K562 (cell line): ENCODE results near the gene IDS. TPM values are rescaled to one million over a fixed set of nuclear protein-coding genes. Genes with fewer than 3 reads are reported as not detected.

Experiments
- CHD4 ChIP-seq: fragments of 200-600 bp; sonication (generic); IDR thresholded peaks from 3 replicates; pipeline ENCODE4 v1.6.1; 2012; ENCODE audit warnings: low read depth, mild to moderate bottlenecking, mixed read lengths, low read length, inconsistent platforms; ENCODE audit not compliant: insufficient read depth, insufficient replicate concordance, poor library complexity, severe bottlenecking
- DACH1 ChIP-seq: fragments of 450-650 bp; IDR thresholded peaks from 2 replicates; pipeline ENCODE4 v1.6.1; 2018; ENCODE audit not compliant: partially characterized antibody
- EP400 ChIP-seq: fragments of 450-650 bp; IDR thresholded peaks from 2 replicates; pipeline ENCODE4 v1.6.1; 2017; ENCODE audit warnings: antibody characterized with exemption, mild to moderate bottlenecking, moderate library complexity
- IFI16 ChIP-seq: fragments of 250-450 bp; sonication (Bioruptor Pico); IDR thresholded peaks from 2 replicates; pipeline ENCODE4 v2.1.2; 2022; ENCODE audit warnings: mild to moderate bottlenecking, inconsistent platforms
- MITF ChIP-seq: IDR thresholded peaks from 2 replicates; pipeline ENCODE4 v1.6.1; 2014; ENCODE audit warnings: antibody characterized with exemption
- NFRKB ChIP-seq: fragments of 450-650 bp; IDR thresholded peaks from 2 replicates; pipeline ENCODE4 v1.6.1; 2016; ENCODE audit warnings: low read depth
- PCBP2 ChIP-seq: fragments of 200-400 bp; formaldehyde crosslinking; IDR thresholded peaks from 2 replicates; pipeline ENCODE4 v1.6.1; 2018; ENCODE audit warnings: low read length, low read depth, mild to moderate bottlenecking, moderate library complexity; ENCODE audit not compliant: poor library complexity, severe bottlenecking
- RBM15 ChIP-seq: fragments of 200-400 bp; formaldehyde crosslinking; IDR thresholded peaks from 2 replicates; pipeline ENCODE4 v1.6.1; 2018; ENCODE audit warnings: mild to moderate bottlenecking, low read length, moderate library complexity; ENCODE audit not compliant: insufficient read depth
- SIX5 ChIP-seq, 2 experiments: IDR thresholded peaks; 2 replicates each; pipeline ENCODE4 v1.6.1; 2011; ENCODE audit warnings: low read length in 2 of 2, borderline replicate concordance in 1 of 2, low read depth in 1 of 2, mild to moderate bottlenecking in 1 of 2, moderate library complexity in 1 of 2; ENCODE audit not compliant: insufficient read depth in 1 of 2
- SOX6 ChIP-seq: fragments of 450-650 bp; IDR thresholded peaks from 2 replicates; pipeline ENCODE4 v1.6.1; 2014; ENCODE audit warnings: mild to moderate bottlenecking
- SREBF2 ChIP-seq: sonication (generic); formaldehyde crosslinking; IDR thresholded peaks from 2 replicates; pipeline ENCODE4 v1.4.0; 2020; ENCODE audit warnings: mild to moderate bottlenecking, missing genetic modification reagents
- XRCC3 ChIP-seq: fragments of 450-650 bp; IDR thresholded peaks from 2 replicates; pipeline ENCODE4 v1.6.1; 2017; ENCODE audit warnings: mild to moderate bottlenecking, moderate library complexity
- ZNF140 ChIP-seq: fragments of 250-450 bp; sonication (Bioruptor Pico); IDR thresholded peaks from 2 replicates; pipeline ENCODE4 v1.8.0; 2021; ENCODE audit warnings: moderate library complexity, mild to moderate bottlenecking, inconsistent platforms
- ZNF23 ChIP-seq: fragments of 250-450 bp; sonication (Bioruptor Pico); IDR thresholded peaks from 2 replicates; pipeline ENCODE4 v1.4.0; 2020; ENCODE audit warnings: mild to moderate bottlenecking
- ZNF830 ChIP-seq: fragments of 250-450 bp; sonication (Bioruptor Pico); IDR thresholded peaks from 2 replicates; pipeline ENCODE4 v1.5.0; 2021; ENCODE audit warnings: mild to moderate bottlenecking
- polyA plus RNA-seq, 8 experiments: library from polyadenylated mRNA; depleted of rRNA in 4 of 8; stranded (reverse) in 5 of 8; unstranded in 3 of 8; fragments of >200 nt; fragmentation: Nextera tagmentation in 2 of 8; fragmentation: Illumina TruSeq in 1 of 8; extraction: Ambion mirVana in 2 of 8; extraction: Trizol in 1 of 8; gene quantifications; 2 replicates each; pipeline versions ENCODE4 v1.2.1 to v1.2.3, GENCODE V29; 2011 to 2014; ENCODE audit warnings: inconsistent platforms in 1 of 8, missing spikeins in 1 of 8
- total RNA-seq, 7 experiments: library from RNA; depleted of rRNA in 6 of 7; stranded (reverse); fragments of >200 nt in 6 of 7; fragmentation: Illumina TruSeq in 2 of 7; extraction: Trizol in 2 of 7; gene quantifications; 2 replicates each; pipeline versions ENCODE4 v1.2.1 to v1.2.3, GENCODE V29; 2011 to 2021; ENCODE audit warnings: low replicate concordance in 1 of 7
- TF ChIP-seq, protein P1 (sequence below): sonication (generic); formaldehyde crosslinking; IDR thresholded peaks from 2 replicates; pipeline ENCODE4 v1.8.1; 2023; ENCODE audit warnings: missing genetic modification reagents, mild to moderate bottlenecking, borderline replicate concordance
- TF ChIP-seq, protein P2 (sequence below), 2 experiments: fragments of 150-350 bp in 1 of 2; IDR thresholded peaks; 2 replicates each; pipeline ENCODE4 v1.6.1; 2012 to 2016; ENCODE audit warnings: low read depth in 2 of 2, low read length in 2 of 2, mild to moderate bottlenecking in 1 of 2, moderate library complexity in 1 of 2

Gene IDS
- total and polyA plus RNA-seq, 9 of the 15 experiments (the other 6 are each of a cell fraction or from before 2014, with no cell fraction given) = 2.0 to 18.6 (median 8.6) TPM

GRCh38 chrX:149540621-149541520 is 35.8 kb upstream of the IDS start, which contains the start of gene EOLA1 (continued):
- TF ChIP-seq IFI16 (CRISPR knock-in tag) = no peak
- TF ChIP-seq SREBF2 (CRISPR knock-in tag) = no peak
- TF ChIP-seq CHD4 = no peak
- peak; percentile 42; the same call in 1 of the 2 replicates for TF ChIP-seq EP400
- TF ChIP-seq, protein P1, sequence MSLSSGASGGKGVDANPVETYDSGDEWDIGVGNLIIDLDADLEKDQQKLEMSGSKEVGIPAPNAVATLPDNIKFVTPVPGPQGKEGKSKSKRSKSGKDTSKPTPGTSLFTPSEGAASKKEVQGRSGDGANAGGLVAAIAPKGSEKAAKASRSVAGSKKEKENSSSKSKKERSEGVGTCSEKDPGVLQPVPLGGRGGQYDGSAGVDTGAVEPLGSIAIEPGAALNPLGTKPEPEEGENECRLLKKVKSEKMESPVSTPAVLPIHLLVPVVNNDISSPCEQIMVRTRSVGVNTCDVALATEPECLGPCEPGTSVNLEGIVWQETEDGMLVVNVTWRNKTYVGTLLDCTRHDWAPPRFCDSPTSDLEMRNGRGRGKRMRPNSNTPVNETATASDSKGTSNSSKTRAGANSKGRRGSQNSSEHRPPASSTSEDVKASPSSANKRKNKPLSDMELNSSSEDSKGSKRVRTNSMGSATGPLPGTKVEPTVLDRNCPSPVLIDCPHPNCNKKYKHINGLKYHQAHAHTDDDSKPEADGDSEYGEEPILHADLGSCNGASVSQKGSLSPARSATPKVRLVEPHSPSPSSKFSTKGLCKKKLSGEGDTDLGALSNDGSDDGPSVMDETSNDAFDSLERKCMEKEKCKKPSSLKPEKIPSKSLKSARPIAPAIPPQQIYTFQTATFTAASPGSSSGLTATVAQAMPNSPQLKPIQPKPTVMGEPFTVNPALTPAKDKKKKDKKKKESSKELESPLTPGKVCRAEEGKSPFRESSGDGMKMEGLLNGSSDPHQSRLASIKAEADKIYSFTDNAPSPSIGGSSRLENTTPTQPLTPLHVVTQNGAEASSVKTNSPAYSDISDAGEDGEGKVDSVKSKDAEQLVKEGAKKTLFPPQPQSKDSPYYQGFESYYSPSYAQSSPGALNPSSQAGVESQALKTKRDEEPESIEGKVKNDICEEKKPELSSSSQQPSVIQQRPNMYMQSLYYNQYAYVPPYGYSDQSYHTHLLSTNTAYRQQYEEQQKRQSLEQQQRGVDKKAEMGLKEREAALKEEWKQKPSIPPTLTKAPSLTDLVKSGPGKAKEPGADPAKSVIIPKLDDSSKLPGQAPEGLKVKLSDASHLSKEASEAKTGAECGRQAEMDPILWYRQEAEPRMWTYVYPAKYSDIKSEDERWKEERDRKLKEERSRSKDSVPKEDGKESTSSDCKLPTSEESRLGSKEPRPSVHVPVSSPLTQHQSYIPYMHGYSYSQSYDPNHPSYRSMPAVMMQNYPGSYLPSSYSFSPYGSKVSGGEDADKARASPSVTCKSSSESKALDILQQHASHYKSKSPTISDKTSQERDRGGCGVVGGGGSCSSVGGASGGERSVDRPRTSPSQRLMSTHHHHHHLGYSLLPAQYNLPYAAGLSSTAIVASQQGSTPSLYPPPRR = no peak
- no peak for TF ChIP-seq MITF
- no peak for TF ChIP-seq XRCC3
- TF ChIP-seq ZNF23 (CRISPR knock-in tag) = no peak
- no peak for TF ChIP-seq ZNF140
- no peak for TF ChIP-seq RBM15
- no peak for TF ChIP-seq NFRKB
- TF ChIP-seq SOX6 = peak; percentile 34; the same call in 1 of the 2 replicates
- TF ChIP-seq, protein P2, sequence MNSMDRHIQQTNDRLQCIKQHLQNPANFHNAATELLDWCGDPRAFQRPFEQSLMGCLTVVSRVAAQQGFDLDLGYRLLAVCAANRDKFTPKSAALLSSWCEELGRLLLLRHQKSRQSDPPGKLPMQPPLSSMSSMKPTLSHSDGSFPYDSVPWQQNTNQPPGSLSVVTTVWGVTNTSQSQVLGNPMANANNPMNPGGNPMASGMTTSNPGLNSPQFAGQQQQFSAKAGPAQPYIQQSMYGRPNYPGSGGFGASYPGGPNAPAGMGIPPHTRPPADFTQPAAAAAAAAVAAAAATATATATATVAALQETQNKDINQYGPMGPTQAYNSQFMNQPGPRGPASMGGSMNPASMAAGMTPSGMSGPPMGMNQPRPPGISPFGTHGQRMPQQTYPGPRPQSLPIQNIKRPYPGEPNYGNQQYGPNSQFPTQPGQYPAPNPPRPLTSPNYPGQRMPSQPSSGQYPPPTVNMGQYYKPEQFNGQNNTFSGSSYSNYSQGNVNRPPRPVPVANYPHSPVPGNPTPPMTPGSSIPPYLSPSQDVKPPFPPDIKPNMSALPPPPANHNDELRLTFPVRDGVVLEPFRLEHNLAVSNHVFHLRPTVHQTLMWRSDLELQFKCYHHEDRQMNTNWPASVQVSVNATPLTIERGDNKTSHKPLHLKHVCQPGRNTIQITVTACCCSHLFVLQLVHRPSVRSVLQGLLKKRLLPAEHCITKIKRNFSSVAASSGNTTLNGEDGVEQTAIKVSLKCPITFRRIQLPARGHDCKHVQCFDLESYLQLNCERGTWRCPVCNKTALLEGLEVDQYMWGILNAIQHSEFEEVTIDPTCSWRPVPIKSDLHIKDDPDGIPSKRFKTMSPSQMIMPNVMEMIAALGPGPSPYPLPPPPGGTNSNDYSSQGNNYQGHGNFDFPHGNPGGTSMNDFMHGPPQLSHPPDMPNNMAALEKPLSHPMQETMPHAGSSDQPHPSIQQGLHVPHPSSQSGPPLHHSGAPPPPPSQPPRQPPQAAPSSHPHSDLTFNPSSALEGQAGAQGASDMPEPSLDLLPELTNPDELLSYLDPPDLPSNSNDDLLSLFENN (IDR thresholded peaks at IDR 0.05; ENCODE audit: low read depth in 2 of 2, low read length in 2 of 2) = no peak
- no peak for TF ChIP-seq SIX5 (IDR thresholded peaks at IDR 0.05; ENCODE audit: borderline replicate concordance in 1 of 2, insufficient read depth in 1 of 2, low read depth in 1 of 2, low read length in 2 of 2)
- no peak for TF ChIP-seq DACH1
- no peak for TF ChIP-seq PCBP2
- no peak for TF ChIP-seq ZNF830 (CRISPR knock-in tag)
